ENCODE measurements around the gene MEIS2.

DNA sequence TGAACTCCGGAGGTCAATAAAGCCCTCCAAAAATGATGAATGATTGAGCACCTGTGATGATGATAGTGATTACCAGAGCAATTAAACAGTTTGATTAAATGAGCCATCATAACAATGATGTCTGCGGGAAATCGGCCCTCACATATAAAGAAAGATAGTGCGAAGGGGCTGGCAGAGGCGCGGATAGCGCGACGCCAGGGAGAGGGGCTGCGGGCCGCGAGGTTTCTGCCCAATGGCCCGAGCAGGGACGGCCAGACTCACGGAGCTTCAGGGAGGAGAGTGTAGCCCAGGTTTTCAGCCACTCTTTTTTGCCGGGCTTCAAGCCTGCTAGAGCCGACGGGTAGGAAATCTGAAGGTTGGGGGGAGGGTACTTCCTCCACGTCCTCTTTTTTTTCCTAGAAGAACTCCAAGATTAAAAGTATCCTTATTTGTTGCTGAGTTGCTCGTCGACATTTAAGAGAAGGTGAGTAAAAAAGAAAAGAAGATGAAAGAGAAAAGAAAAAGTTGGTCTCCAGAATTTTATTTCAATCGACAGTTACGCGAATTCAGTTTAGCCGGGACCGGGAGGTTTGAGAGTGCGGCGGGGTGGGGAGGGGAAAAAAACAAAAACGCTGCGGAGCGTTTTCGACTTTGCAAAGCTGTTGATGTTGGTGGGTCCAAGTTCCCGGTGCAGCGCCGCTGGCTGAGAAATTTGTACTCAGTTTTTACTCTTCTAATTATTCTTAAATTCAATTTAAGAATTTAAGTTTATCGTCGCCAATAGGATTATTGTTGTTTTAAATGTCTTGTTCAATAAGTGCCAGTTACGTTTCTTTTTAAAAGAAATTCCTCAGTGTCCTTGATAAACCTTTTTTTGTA lies 2.2 kb upstream of the MEIS2 start:
- TF ChIP-seq CTCF (IDR thresholded peaks at IDR 0.05; ENCODE audit: borderline replicate concordance, extremely low read depth, low read length, poor library complexity, severe bottlenecking) (no peak), EZH2 (IDR thresholded peaks at IDR 0.05; ENCODE audit: borderline replicate concordance, low read depth, low read length, severe bottlenecking) (no peak)

Data from DND-41 (cell line).